HG03575 (cell line): ENCODE data around the gene TYW1B.
A peak's percentile ranks its signal among the peaks of the same experiment; 100 is the strongest.
"Not testable (repeated sequence)": the region's sequence is repeated elsewhere in the genome, so short reads cannot be mapped to it uniquely, and the experiment has no call there.

Experiments
- ATAC-seq: cut with Tn5 transposase; IDR thresholded peaks from one replicate; pipeline ENCODE4 v1.9.1; 2021; ENCODE audit not compliant: unreplicated experiment, insufficient number of reproducible peaks, low FRiP score; ENCODE audit errors: extremely low read depth

Gene TYW1B

GRCh38 chr7:72643708-72644107 is 184.3 kb downstream of the TYW1B start:
- ATAC-seq, result not testable (repeated sequence)

- not testable (repeated sequence) for ATAC-seq
Measured at GRCh38 chr7:72641485-72642248, 186.3 kb downstream of the TYW1B start.

- not testable (repeated sequence) for ATAC-seq
Measured at GRCh38 chr7:72640740-72641139, 187.3 kb downstream of the TYW1B start.

- not testable (repeated sequence) for ATAC-seq
Measured at GRCh38 chr7:72635273-72635908, 192.6 kb downstream of the TYW1B start.

GRCh38 chr7:72632765-72633292 is 195.2 kb downstream of the TYW1B start:
- not testable (repeated sequence) for ATAC-seq

GRCh38 chr7:72628375-72628774 is 199.6 kb downstream of the TYW1B start:
- not testable (repeated sequence) for ATAC-seq

- not testable (repeated sequence) for ATAC-seq
Measured at GRCh38 chr7:72626428-72627011, 201.5 kb downstream of the TYW1B start.

- peak; percentile 61 for ATAC-seq
Measured at GRCh38 chr7:72625721-72626423, 202.1 kb downstream of the TYW1B start.

- ATAC-seq, result no peak
Measured at GRCh38 chr7:72622532-72622931, 205.5 kb downstream of the TYW1B start.

- not testable (repeated sequence) for ATAC-seq
Measured at GRCh38 chr7:72621761-72622187, 206.2 kb downstream of the TYW1B start.

GRCh38 chr7:72620923-72621322 is 207.1 kb downstream of the TYW1B start:
- ATAC-seq, result not testable (repeated sequence)

GRCh38 chr7:72618435-72619180 is 209.4 kb downstream of the TYW1B start:
- not testable (repeated sequence) for ATAC-seq

- ATAC-seq, result not testable (repeated sequence)
Measured at GRCh38 chr7:72609761-72610160, 218.2 kb downstream of the TYW1B start.

- not testable (repeated sequence) for ATAC-seq
Measured at GRCh38 chr7:72607988-72608387, 220.0 kb downstream of the TYW1B start.

- ATAC-seq, result not testable (repeated sequence)
Measured at GRCh38 chr7:72605863-72606431, 222.1 kb downstream of the TYW1B start.

- ATAC-seq, result not testable (repeated sequence)
Measured at GRCh38 chr7:72604771-72605611, 223.0 kb downstream of the TYW1B start.

- ATAC-seq, result not testable (repeated sequence)
Measured at GRCh38 chr7:72603476-72603875, 224.5 kb downstream of the TYW1B start.
